HepG2 (cell line): ENCODE data around the gene ZFPM1.

ENCODE experiments used
- DNMT1 ChIP-seq: sonication (generic); formaldehyde crosslinking; IDR thresholded peaks from 2 replicates; pipeline ENCODE4 v1.5.1; 2020; ENCODE audit warnings: mild to moderate bottlenecking, missing genetic modification reagents
- HOXA7 ChIP-seq: sonication (generic); formaldehyde crosslinking; IDR thresholded peaks from 2 replicates; pipeline ENCODE4 v1.8.1; 2022; ENCODE audit warnings: mild to moderate bottlenecking, missing genetic modification reagents, moderate library complexity
- SMAD1 ChIP-seq: sonication (generic); formaldehyde crosslinking; IDR thresholded peaks from 2 replicates; pipeline ENCODE4 v1.4.0; 2020; ENCODE audit warnings: missing genetic modification reagents, low read depth, mild to moderate bottlenecking, borderline replicate concordance
- TCF7L2 ChIP-seq: IDR thresholded peaks from 2 replicates; pipeline ENCODE4 v1.6.1; 2011; ENCODE audit warnings: mild to moderate bottlenecking, low read depth, low read length, moderate library complexity
- TF ChIP-seq, protein P1 (sequence below): sonication (generic); formaldehyde crosslinking; IDR thresholded peaks from 2 replicates; pipeline ENCODE4 v1.5.0; 2020; ENCODE audit warnings: mild to moderate bottlenecking, missing genetic modification reagents, moderate library complexity

GRCh38 chr16:88415381-88415705, 37.7 kb upstream of the ZFPM1 start:
- TF ChIP-seq, protein P1, sequence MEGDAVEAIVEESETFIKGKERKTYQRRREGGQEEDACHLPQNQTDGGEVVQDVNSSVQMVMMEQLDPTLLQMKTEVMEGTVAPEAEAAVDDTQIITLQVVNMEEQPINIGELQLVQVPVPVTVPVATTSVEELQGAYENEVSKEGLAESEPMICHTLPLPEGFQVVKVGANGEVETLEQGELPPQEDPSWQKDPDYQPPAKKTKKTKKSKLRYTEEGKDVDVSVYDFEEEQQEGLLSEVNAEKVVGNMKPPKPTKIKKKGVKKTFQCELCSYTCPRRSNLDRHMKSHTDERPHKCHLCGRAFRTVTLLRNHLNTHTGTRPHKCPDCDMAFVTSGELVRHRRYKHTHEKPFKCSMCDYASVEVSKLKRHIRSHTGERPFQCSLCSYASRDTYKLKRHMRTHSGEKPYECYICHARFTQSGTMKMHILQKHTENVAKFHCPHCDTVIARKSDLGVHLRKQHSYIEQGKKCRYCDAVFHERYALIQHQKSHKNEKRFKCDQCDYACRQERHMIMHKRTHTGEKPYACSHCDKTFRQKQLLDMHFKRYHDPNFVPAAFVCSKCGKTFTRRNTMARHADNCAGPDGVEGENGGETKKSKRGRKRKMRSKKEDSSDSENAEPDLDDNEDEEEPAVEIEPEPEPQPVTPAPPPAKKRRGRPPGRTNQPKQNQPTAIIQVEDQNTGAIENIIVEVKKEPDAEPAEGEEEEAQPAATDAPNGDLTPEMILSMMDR, result no peak
- TF ChIP-seq DNMT1 (CRISPR knock-in tag) (no peak), HOXA7 (CRISPR knock-in tag) (no peak), SMAD1 (CRISPR knock-in tag) (no peak), TCF7L2 (no peak)
